HepG2 (cell line): ENCODE measurements around the gene RPTOR. TPM values are rescaled to one million over a fixed set of nuclear protein-coding genes. Genes with fewer than 3 reads are reported as not detected.
A peak's percentile ranks its signal among the peaks of the same experiment; 100 is the strongest.

ENCODE experiments used
- ATAC-seq: fragments of 200-7000 bp; cut with Tn5 transposase; 3 replicates; pipeline ENCODE4 v1.9.1; 2020; ENCODE audit warnings: mild to moderate bottlenecking, moderate library complexity
- BruUV-seq: library from RNA; stranded (reverse); fragments of 400-500 nt; replicated peaks from 2 replicates; lab custom pipeline; 2021; lab: Mats Ljungman, UMichigan
- CTCF ChIA-PET: fragments of 300-600 bp; formaldehyde crosslinking; extraction: SDS; loops from one replicate; lab custom pipeline; 2021; ENCODE audit warnings: low total read pairs, inconsistent platforms, low intra/inter-chr PET ratio; lab: Yijun Ruan, JAX
- POLR2A ChIA-PET: fragments of 350-600 bp; sonication (Branson Sonifier 250); formaldehyde crosslinking; loops from one replicate; lab custom pipeline; 2020; ENCODE audit warnings: antibody characterized with exemption, inconsistent platforms; lab: Yijun Ruan, JAX
- DNase-seq: peaks from one replicate; pipeline ENCODE4 v3.0.0-alpha.2; 2015; ENCODE audit warnings: low spot score
- FAIRE-seq: peaks from 3 replicates; lab custom pipeline; 2011; peaks lifted over from hg19 to GRCh38; lab: Jason Lieb, UNC
- H2AFZ ChIP-seq: one replicate; pipeline ENCODE4 v1.6.1; 2011; ENCODE audit warnings: low read length, inconsistent platforms
- H3K27ac ChIP-seq: fragments of 300-600 bp; 3 replicates; pipeline ENCODE4 v1.8.0; 2011; ENCODE audit warnings: mixed run types, mild to moderate bottlenecking, mixed read lengths, low read length, inconsistent platforms; ENCODE audit not compliant: insufficient read depth; ENCODE audit errors: extremely low read length
- H3K27me3 ChIP-seq, 2 experiments: fragments of 200-600 bp in 1 of 2; 2 replicates in 1 of 2; 3 replicates in 1 of 2; pipeline versions ENCODE4 v1.6.0 to v1.8.0; 2011; ENCODE audit warnings: low read length in 2 of 2, mild to moderate bottlenecking in 2 of 2, moderate library complexity in 2 of 2, inconsistent platforms in 1 of 2; ENCODE audit not compliant: insufficient read depth in 2 of 2, control insufficient read depth in 1 of 2
- H3K36me3 ChIP-seq, 2 experiments: fragments of 200-600 bp in 1 of 2; replicated peaks in 1 of 2; 2 replicates in 1 of 2; 3 replicates in 1 of 2; pipeline versions ENCODE4 v1.5.1 to v1.8.0; 2011; ENCODE audit warnings: low read length in 2 of 2, inconsistent platforms in 1 of 2; ENCODE audit not compliant: insufficient read depth in 2 of 2, control insufficient read depth in 1 of 2
- H3K4me1 ChIP-seq: 2 replicates; pipeline ENCODE4 v1.5.1; 2012; ENCODE audit warnings: low read length, inconsistent platforms; ENCODE audit not compliant: insufficient read depth
- H3K4me2 ChIP-seq: 2 replicates; pipeline ENCODE4 v1.6.0; 2011; ENCODE audit warnings: low read depth, low read length, inconsistent platforms
- H3K4me3 ChIP-seq, 3 experiments: fragments of 200-600 bp in 1 of 3; sonication (generic), shearing (Covaris generic) in 1 of 3; replicated peaks in 1 of 3; 2 replicates each; pipeline ENCODE4 v1.5.1; 2011 to 2016; ENCODE audit warnings: low read length in 3 of 3, inconsistent platforms in 2 of 3, low read depth in 2 of 3, mild to moderate bottlenecking in 2 of 3, control low read depth in 1 of 3, mixed read lengths in 1 of 3; ENCODE audit not compliant: insufficient read depth in 1 of 3
- H3K79me2 ChIP-seq: one replicate; pipeline ENCODE4 v1.6.1; 2011; ENCODE audit warnings: low read length, inconsistent platforms; ENCODE audit not compliant: insufficient read depth
- H3K9ac ChIP-seq: 2 replicates; pipeline ENCODE4 v1.6.0; 2011; ENCODE audit warnings: mild to moderate bottlenecking, low read depth, low read length, inconsistent platforms; ENCODE audit not compliant: insufficient read depth
- H3K9me3 ChIP-seq: 2 replicates; pipeline ENCODE4 v1.5.1; 2012; ENCODE audit warnings: mild to moderate bottlenecking, low read length
- H4K20me1 ChIP-seq: 2 replicates; pipeline ENCODE4 v1.6.0; 2011; ENCODE audit warnings: inconsistent platforms, mild to moderate bottlenecking, low read length, moderate library complexity; ENCODE audit not compliant: insufficient read depth
- KLF9 ChIP-seq: IDR thresholded peaks from 2 replicates; pipeline ENCODE4 v1.6.1; 2016; ENCODE audit warnings: low read depth
- UBTF ChIP-seq: sonication (generic); formaldehyde crosslinking; IDR thresholded peaks from 2 replicates; pipeline ENCODE4 v1.4.0; 2020; ENCODE audit warnings: mild to moderate bottlenecking, missing genetic modification reagents
- ZNF235 ChIP-seq: sonication (generic); formaldehyde crosslinking; IDR thresholded peaks from 2 replicates; pipeline ENCODE4 v1.8.1; 2023; ENCODE audit warnings: mild to moderate bottlenecking, missing genetic modification reagents, borderline replicate concordance
- ZSCAN9 ChIP-seq: IDR thresholded peaks from 2 replicates; pipeline ENCODE4 v1.6.1; 2016; ENCODE audit warnings: borderline replicate concordance
- WGBS: methylation state at CpG from one replicate; pipeline ENCODE4 v1.1.6; 2017; ENCODE audit warnings: low lambda C conversion rate; 5-methylcytosine and 5-hydroxymethylcytosine counted together
- in situ Hi-C: cut with HindIII; loops from 2 replicates; pipeline ENCODE4 v1.10.0; 2017; ENCODE audit warnings: low pct_unique_long_range_greater_than_20kb; ENCODE audit not compliant: extremely low pct_ligation_motif_present
- intact Hi-C: fragments of 100-400 bp; cut with micrococcal nuclease; formaldehyde crosslinking; loops from one replicate; pipeline ENCODE4 v1.10.0; 2022; ENCODE audit not compliant: unreplicated experiment
- polyA plus RNA-seq, 8 experiments: library from polyadenylated mRNA; depleted of rRNA in 3 of 8; stranded (reverse) in 7 of 8; unstranded in 1 of 8; fragments of >200 nt; fragmentation: Illumina TruSeq in 4 of 8; extraction: Trizol in 4 of 8; gene quantifications; 2 replicates each; pipeline versions ENCODE4 v1.2.1 to v1.2.3, GENCODE V29; 2011 to 2016; ENCODE audit warnings: low read depth in 4 of 8, missing spikeins in 1 of 8, mixed read lengths in 1 of 8; ENCODE audit not compliant: insufficient read depth in 1 of 8
- total RNA-seq, 5 experiments: library from RNA; depleted of rRNA; stranded (reverse); fragments of >200 nt; fragmentation: Illumina TruSeq; extraction: Trizol; gene quantifications; 2 replicates each; pipeline ENCODE4 v1.2.3, GENCODE V29; 2016; ENCODE audit warnings: low read depth in 1 of 5

RPTOR gene
- total and polyA plus RNA-seq, 2 of the 13 experiments (the other 11 are each of a cell fraction or from before 2014, with no cell fraction given): 6.6 to 25.3 TPM

- Histone ChIP-seq H3K27me3 (peaks cover 18 to 64% of the 10 kb centered on the region in 2 experiments; a peak in 4 of 5 replicates), H3K4me3 (no peak overlapping the region), H3K9ac (no peak overlapping the region), H3K27ac (no peak overlapping the region), H4K20me1 (no peaks in the 10 kb centered on the region), H3K4me2 (peak overlapping the region; percentile 85; the same call in 1 of the 2 replicates), H3K4me1 (peaks cover 36% of the 10 kb centered on the region), H3K9me3 (no peaks in the 10 kb centered on the region), H3K79me2 (no peaks in the 10 kb centered on the region), H2AFZ (no peak overlapping the region), H3K36me3 (no peaks in the 10 kb centered on the region)
- TF ChIP-seq KLF9 (CRISPR knock-in tag) (no peak), UBTF (no peak), ZSCAN9 (CRISPR knock-in tag) (no peak), ZNF235 (CRISPR knock-in tag) (0 out of 2 replicates have a peak, but pooled peaks have one; percentile 28)
- FAIRE-seq (no peak), ATAC-seq (peak; percentile 15), DNase-seq (no peak)
- CTCF ChIA-PET: interaction anchor here (1.6 kb wide), 1 partner anchor 76 kb away, joined by 4 read pairs; no protein-coding TSS in a partner anchor
- intact Hi-C loops (no loop called here), in situ Hi-C loops (no loop called here)
- no TSS peak for BruUV-seq
- POLR2A ChIA-PET: interaction anchor here (1.8 to 4.0 kb wide), 3 partner anchors 44 to 129 kb away, joined by 3 to 35 read pairs (median 4); partner anchors contain the start of gene RPTOR
- 8% methylated on average over 7 of the region's 9 CpGs for WGBS
Measured at GRCh38 chr17:80499560-80499959, 45.1 kb upstream of the RPTOR start.
